SK-N-SH (cell line): ENCODE measurements around the gene ANXA1. TPM values are rescaled to one million over a fixed set of nuclear protein-coding genes. Genes with fewer than 3 reads are reported as not detected.

Experiments
- CTCF ChIA-PET: fragments of 300-600, 350-600 bp; formaldehyde crosslinking; extraction: SDS; loops from one replicate; lab custom pipeline; 2021; lab: Yijun Ruan, JAX
- POLR2A ChIA-PET: fragments of 350-600 bp; sonication (Branson Sonifier 250); formaldehyde crosslinking; extraction: SDS; loops from one replicate; lab custom pipeline; 2020; ENCODE audit warnings: antibody characterized with exemption, inconsistent platforms; lab: Yijun Ruan, JAX
- DNase-seq: peaks from one replicate; pipeline ENCODE4 v3.0.0; 2012
- H2AFZ ChIP-seq: fragments of 200-600 bp; sonication (generic); 2 replicates; pipeline ENCODE4 v1.8.1; 2016; ENCODE audit warnings: antibody characterized with exemption, mild to moderate bottlenecking, low read depth
- H3F3A ChIP-seq: fragments of 200-600 bp; sonication (generic); replicated peaks from 2 replicates; pipeline ENCODE3; 2016; ENCODE audit warnings: antibody characterized with exemption, mild to moderate bottlenecking; ENCODE audit not compliant: insufficient read depth
- H3K27ac ChIP-seq, 2 experiments: fragments of 200-500 bp in 1 of 2; fragments of 200-600 bp in 1 of 2; sonication (Bioruptor generic) in 1 of 2; sonication (generic), shearing (Covaris generic) in 1 of 2; 2 replicates each; pipeline versions ENCODE4 v1.5.1 to v1.6.1; 2014 to 2016; ENCODE audit warnings: low read depth in 2 of 2, inconsistent platforms in 1 of 2, low read length in 1 of 2, mild to moderate bottlenecking in 1 of 2, mixed read lengths in 1 of 2
- H3K27me3 ChIP-seq: fragments of 200-600 bp; sonication (generic), shearing (Covaris generic); 2 replicates; pipeline ENCODE4 v1.6.1; 2016; ENCODE audit warnings: mixed run types; ENCODE audit not compliant: insufficient read depth
- H3K36me3 ChIP-seq, 2 experiments: fragments of 200-500 bp in 1 of 2; fragments of 200-600 bp in 1 of 2; sonication (Bioruptor generic) in 1 of 2; sonication (generic) in 1 of 2; replicated peaks in 1 of 2; 2 replicates each; pipeline versions ENCODE3 to v1.5.1; 2014 to 2016; ENCODE audit warnings: low read length in 1 of 2, mild to moderate bottlenecking in 1 of 2; ENCODE audit not compliant: insufficient read depth in 2 of 2, control insufficient read depth in 1 of 2
- H3K4me1 ChIP-seq, 2 experiments: fragments of 200-500 bp in 1 of 2; fragments of 200-600 bp in 1 of 2; sonication (Bioruptor generic) in 1 of 2; sonication (generic), shearing (Covaris generic) in 1 of 2; 2 replicates each; pipeline versions ENCODE4 v1.5.1 to v1.6.1; 2014 to 2016; ENCODE audit warnings: low read depth in 1 of 2, low read length in 1 of 2, mixed run types in 1 of 2; ENCODE audit not compliant: insufficient read depth in 2 of 2, control insufficient read depth in 1 of 2
- H3K4me2 ChIP-seq: fragments of 200-600 bp; sonication (generic), shearing (Covaris generic); 2 replicates; pipeline ENCODE4 v1.6.1; 2017; ENCODE audit warnings: mixed run types
- H3K4me3 ChIP-seq, 2 experiments: fragments of 200-500 bp in 1 of 2; fragments of 200-600 bp in 1 of 2; sonication (Bioruptor generic) in 1 of 2; sonication (generic), shearing (Covaris generic) in 1 of 2; 2 replicates each; pipeline versions ENCODE4 v1.5.1 to v1.8.1; 2014 to 2016; ENCODE audit warnings: low read depth in 2 of 2, inconsistent platforms in 1 of 2, low read length in 1 of 2, mild to moderate bottlenecking in 1 of 2, mixed read lengths in 1 of 2, moderate library complexity in 1 of 2
- H3K79me2 ChIP-seq: fragments of 200-600 bp; sonication (generic); 2 replicates; pipeline ENCODE4 v1.8.1; 2017; ENCODE audit warnings: mild to moderate bottlenecking; ENCODE audit not compliant: insufficient read depth
- H3K9ac ChIP-seq: fragments of 200-600 bp; sonication (generic); 2 replicates; pipeline ENCODE4 v1.6.1; 2017; ENCODE audit warnings: mixed run types
- H3K9me2 ChIP-seq: fragments of 200-600 bp; sonication (generic); 2 replicates; pipeline ENCODE4 v1.6.1; 2017; ENCODE audit warnings: mixed run types
- H3K9me3 ChIP-seq: fragments of 200-600 bp; sonication (generic); 2 replicates; pipeline ENCODE4 v1.6.1; 2017; ENCODE audit warnings: mixed run types, mild to moderate bottlenecking, moderate library complexity
- H4K20me1 ChIP-seq: fragments of 200-600 bp; sonication (generic); 2 replicates; pipeline ENCODE4 v1.6.1; 2017; ENCODE audit warnings: mild to moderate bottlenecking, mixed run types; ENCODE audit not compliant: insufficient read depth
- CHD2 ChIP-seq: fragments of 150-350 bp; IDR thresholded peaks from 2 replicates; pipeline ENCODE4 v1.6.1; 2018; ENCODE audit warnings: low read length; ENCODE audit not compliant: partially characterized antibody
- ELF1 ChIP-seq: IDR thresholded peaks from 2 replicates; pipeline ENCODE4 v1.4.0; 2012
- EP300 ChIP-seq, 2 experiments: IDR thresholded peaks; 2 replicates each; pipeline versions ENCODE4 v1.4.0 to v1.6.1; 2012; ENCODE audit warnings: borderline replicate concordance in 1 of 2, low read depth in 1 of 2, low read length in 1 of 2
- EZH2phosphoT487 ChIP-seq: fragments of 200-600 bp; sonication (generic); IDR thresholded peaks from 2 replicates; pipeline ENCODE4 v1.6.1; 2017; ENCODE audit warnings: low read depth, mixed run types, mild to moderate bottlenecking, antibody characterized with exemption, moderate library complexity, borderline replicate concordance
- FOSL2 ChIP-seq: IDR thresholded peaks from 2 replicates; pipeline ENCODE4 v1.4.0; 2012; ENCODE audit warnings: low read depth, mild to moderate bottlenecking, moderate library complexity, borderline replicate concordance
- NRF1 ChIP-seq: IDR thresholded peaks from 2 replicates; pipeline ENCODE4 v1.6.1; 2012; ENCODE audit warnings: low read depth, mild to moderate bottlenecking, low read length
- POLR2AphosphoS5 ChIP-seq: IDR thresholded peaks from 2 replicates; pipeline ENCODE4 v1.6.1; 2012; ENCODE audit warnings: low read depth, low read length
- RXRA ChIP-seq: IDR thresholded peaks from 2 replicates; pipeline ENCODE4 v1.4.0; 2012; ENCODE audit warnings: low read depth, mild to moderate bottlenecking, borderline replicate concordance
- TAF1 ChIP-seq: IDR thresholded peaks from 2 replicates; pipeline ENCODE4 v1.6.1; 2012; ENCODE audit warnings: low read depth, mild to moderate bottlenecking, low read length, moderate library complexity, borderline replicate concordance
- WGBS: methylation state at CpG from one replicate; pipeline ENCODE4 v1.1.6; 2017; ENCODE audit warnings: low lambda C conversion rate; 5-methylcytosine and 5-hydroxymethylcytosine counted together
- polyA plus RNA-seq, 3 experiments: library from polyadenylated mRNA; depleted of rRNA; stranded (reverse); fragments of >200 nt; gene quantifications; 2 replicates each; pipeline ENCODE4 v1.2.3, GENCODE V29; 2012
- TF ChIP-seq, protein P1 (sequence below): IDR thresholded peaks from 2 replicates; pipeline ENCODE4 v1.4.0; 2012; ENCODE audit warnings: low read depth

ANXA1 gene
- polyA plus RNA-seq (2012; rRNA removed): 443 and 608 TPM in 2 replicates
- 640 and 748 TPM in 2 replicates for polyA plus RNA-seq (2012; cell fraction: cytosol; rRNA removed)
- 216 and 495 TPM in 2 replicates for polyA plus RNA-seq (2012; cell fraction: nucleus; rRNA removed)

DNA sequence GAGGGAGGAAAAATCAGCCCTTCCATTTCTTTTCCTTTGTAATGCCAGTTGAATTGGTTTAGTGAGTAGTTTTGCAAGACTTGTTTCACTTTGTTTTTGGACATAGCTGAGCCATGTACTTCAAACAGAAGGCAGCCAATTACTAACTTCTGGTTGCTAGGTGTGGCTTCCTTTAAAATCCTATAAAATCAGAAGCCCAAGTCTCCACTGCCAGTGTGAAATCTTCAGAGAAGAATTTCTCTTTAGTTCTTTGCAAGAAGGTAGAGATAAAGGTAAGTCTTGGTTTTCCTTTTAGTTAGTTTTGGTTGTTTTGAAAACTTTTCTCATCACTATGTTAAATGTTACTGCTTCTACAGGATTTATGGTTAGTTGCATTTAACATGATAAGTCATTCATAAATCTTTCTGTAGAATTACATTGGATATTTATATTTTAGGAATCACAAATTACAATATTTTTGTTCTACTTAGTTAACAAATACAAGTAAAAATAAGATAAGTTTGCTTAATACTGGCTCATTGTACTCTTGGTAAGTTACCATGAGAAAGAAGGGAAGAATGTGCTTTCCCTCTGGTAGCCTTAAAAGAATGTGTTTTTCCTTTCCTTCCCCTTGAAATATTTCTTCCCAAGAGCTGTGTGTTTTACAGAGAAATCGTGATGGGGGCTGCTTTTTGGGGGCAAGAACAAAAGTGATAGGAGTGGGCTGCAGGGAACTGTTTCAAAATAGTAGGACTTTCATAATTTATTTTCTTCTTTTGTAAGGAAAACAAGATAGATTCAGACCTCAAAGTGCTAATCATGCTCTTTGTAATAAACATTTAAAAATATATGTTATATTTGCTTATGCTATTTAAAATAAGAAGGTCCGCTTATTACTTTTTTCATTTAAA lies at the start of gene ANXA1:
TSS of gene ANXA1 (plus strand) at position 213 of the 890 bp plus-strand sequence. CDS start 6,671 bp downstream, outside the sequence.
- WGBS: 2% methylated on average over 2 of the region's 2 CpGs
- Histone ChIP-seq H3K36me3 (peaks cover 2 to 31% of the 10 kb centered on the region in 2 experiments), H3K27me3 (no peaks in the 10 kb centered on the region), H3K79me2 (peaks cover 67% of the 10 kb centered on the region), H3K9ac (peak within 1 kb of the TSS; percentile 98), H3K27ac (peak within 1 kb of the TSS; percentile 53 to 95; a peak in 3 of 4 replicates), H4K20me1 (peaks cover 42% of the 10 kb centered on the region), H3K4me2 (peak within 1 kb of the TSS; percentile 87), H3K4me3 (peak within 1 kb of the TSS; percentile 48 to 71; a peak in 3 of 4 replicates), H2AFZ (peak within 1 kb of the TSS; percentile 53), H3F3A (peaks cover 58% of the 10 kb centered on the region), H3K4me1 (peaks cover 0 to 34% of the 10 kb centered on the region in 2 experiments; a peak in 2 of 4 replicates), H3K9me2 (no peaks in the 10 kb centered on the region), H3K9me3 (no peaks in the 10 kb centered on the region)
- no peak for DNase-seq
- POLR2A ChIA-PET: no interaction called here
- TF ChIP-seq CHD2 (no peak), POLR2AphosphoS5 (peak; percentile 95), TAF1 (peak; percentile 60; the same call in 1 of the 2 replicates)
- CTCF ChIA-PET: interaction anchor here (0.6 kb wide), 1 partner anchor 1236 kb away, joined by 3 read pairs; no protein-coding TSS in a partner anchor

DNA sequence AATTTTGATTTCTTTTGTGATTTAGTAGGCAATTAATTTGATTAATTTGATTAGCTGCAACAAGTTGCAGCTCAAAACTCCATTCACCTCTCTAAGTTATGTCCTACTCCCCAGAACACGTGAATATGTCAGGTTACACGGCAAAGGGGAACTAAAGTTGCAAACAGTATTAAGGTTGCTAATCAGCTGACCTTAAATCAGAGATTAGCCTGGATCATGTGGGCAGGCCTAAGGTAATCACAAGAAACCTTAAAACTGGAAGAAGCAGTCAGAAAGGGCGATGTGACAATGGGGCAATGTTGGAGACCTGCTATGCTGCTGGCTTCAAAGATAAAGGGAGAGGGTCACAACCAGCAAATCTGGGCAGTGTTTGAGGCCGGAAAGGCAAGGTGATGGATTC lies 47.3 kb upstream of the ANXA1 start:
- H3F3A ChIP-seq: no peaks in the 10 kb centered on the region
- no peaks in the 10 kb centered on the region for H4K20me1 ChIP-seq
- no peak overlapping the region for H3K4me2 ChIP-seq
- TF ChIP-seq NRF1 (no peak), RXRA (no peak), EP300 (IDR thresholded peaks at IDR 0.05; ENCODE audit: borderline replicate concordance in 1 of 2, low read depth in 1 of 2, low read length in 1 of 2) (no peak), CHD2 (no peak), FOSL2 (no peak), ELF1 (no peak), TAF1 (no peak), EZH2phosphoT487 (no peak)
- TF ChIP-seq, protein P1, sequence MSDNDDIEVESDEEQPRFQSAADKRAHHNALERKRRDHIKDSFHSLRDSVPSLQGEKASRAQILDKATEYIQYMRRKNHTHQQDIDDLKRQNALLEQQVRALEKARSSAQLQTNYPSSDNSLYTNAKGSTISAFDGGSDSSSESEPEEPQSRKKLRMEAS: no peak
- H3K9me3 ChIP-seq: no peaks in the 10 kb centered on the region
- no peak for DNase-seq
- no peak overlapping the region for H2AFZ ChIP-seq
- no peaks in the 10 kb centered on the region for H3K4me1 ChIP-seq
- ChIA-PET CTCF (interaction anchor here (1.3 kb wide), 1 partner anchor 22 kb away, joined by 3 read pairs; no protein-coding TSS in a partner anchor), POLR2A (no interaction called here)
- H3K36me3 ChIP-seq: no peaks in the 10 kb centered on the region
- no peaks in the 10 kb centered on the region for H3K27me3 ChIP-seq
- H3K27ac ChIP-seq: no peak overlapping the region
- no peak overlapping the region for H3K4me3 ChIP-seq
- WGBS: 43% methylated on average over 4 of the region's 4 CpGs
- H3K9ac ChIP-seq: no peak overlapping the region
- H3K79me2 ChIP-seq: no peaks in the 10 kb centered on the region
- no peaks in the 10 kb centered on the region for H3K9me2 ChIP-seq
